ENCODE measurements around the gene DCST1.

- TF ChIP-seq CTCF (IDR thresholded peaks at IDR 0.05), result no peak
- no peak for TF ChIP-seq ATF2 (CRISPR knock-in tag; IDR thresholded peaks at IDR 0.05; ENCODE audit: borderline replicate concordance, low read depth)
- TF ChIP-seq USF2 (CRISPR knock-in tag; IDR thresholded peaks at IDR 0.05), result no peak
- TF ChIP-seq MLX (CRISPR knock-in tag; IDR thresholded peaks at IDR 0.05), result no peak
- no peak for TF ChIP-seq NFE2L1 (CRISPR knock-in tag; IDR thresholded peaks at IDR 0.05)
- no peak for TF ChIP-seq ATF3 (CRISPR knock-in tag; conservative IDR thresholded peaks at IDR 0.05)
- TF ChIP-seq ZSCAN18 (CRISPR knock-in tag; IDR thresholded peaks at IDR 0.05), result no peak
- no peak for TF ChIP-seq MAX (CRISPR knock-in tag; IDR thresholded peaks at IDR 0.05)
Observed at GRCh38 chr1:155013632-155014031, 20.0 kb upstream of the DCST1 start.
